Measurements from ENCODE around the gene RAB27A.

DNA sequence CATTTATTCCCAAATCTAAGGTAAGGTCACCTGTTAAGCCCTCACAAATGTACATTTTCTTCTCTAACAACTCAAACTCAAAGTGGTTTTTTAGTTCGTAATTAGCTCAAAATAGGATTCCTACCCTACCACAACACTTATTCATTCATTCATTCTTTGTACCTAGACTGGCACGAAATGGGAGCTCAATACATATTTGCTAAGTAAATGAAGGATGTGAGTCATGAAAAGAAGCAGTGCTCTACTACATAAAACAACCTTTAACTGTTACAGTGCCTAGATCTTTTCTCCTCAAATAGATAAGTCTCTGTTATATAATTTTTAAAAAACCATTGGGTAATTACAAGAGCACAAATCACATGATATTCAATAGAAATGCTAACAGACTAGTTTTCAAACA is 105.9 kb downstream of the RAB27A start:
- TF ChIP-seq CTCF (IDR thresholded peaks at IDR 0.05; ENCODE audit: low read length): no peak
- TF ChIP-seq EZH2 (IDR thresholded peaks at IDR 0.05; ENCODE audit: borderline replicate concordance, low read length): no peak
